IMR-90 (cell line): ENCODE data around the gene NAV1. TPM values are rescaled to one million over a fixed set of nuclear protein-coding genes. Genes with fewer than 3 reads are reported as not detected.

Experiments used
- ATAC-seq: fragments of 200-7000 bp; cut with Tn5 transposase; 2 replicates; pipeline ENCODE4 v1.9.1; 2020; ENCODE audit warnings: low read depth, mild to moderate bottlenecking, moderate library complexity
- BruUV-seq: library from RNA; stranded (reverse); fragments of 400-500 nt; replicated peaks from 2 replicates; lab custom pipeline; 2021; lab: Mats Ljungman, UMichigan
- CTCF ChIA-PET: fragments of 300-600 bp; formaldehyde crosslinking; extraction: SDS; loops from one replicate; lab custom pipeline; 2021; ENCODE audit warnings: antibody characterized with exemption; lab: Yijun Ruan, JAX
- POLR2A ChIA-PET: fragments of 300-600 bp; sonication (Branson Sonifier 250); formaldehyde crosslinking; loops from one replicate; lab custom pipeline; 2022; ENCODE audit warnings: antibody characterized with exemption; ENCODE audit not compliant: unreplicated experiment; lab: Charles Lee
- DNase-seq: peaks from one replicate; pipeline ENCODE4 v3.0.0; 2013
- H2AFZ ChIP-seq: replicated peaks from 2 replicates; pipeline ENCODE3; 2013; ENCODE audit warnings: low read length, mild to moderate bottlenecking; ENCODE audit not compliant: poor library complexity
- H2AK5ac ChIP-seq: 2 replicates; pipeline ENCODE4 v1.6.1; 2013; ENCODE audit warnings: low read depth, low read length, inconsistent platforms
- H2AK9ac ChIP-seq: replicated peaks from 2 replicates; pipeline ENCODE3; 2013; ENCODE audit warnings: mild to moderate bottlenecking, low read depth, low read length, moderate library complexity; ENCODE audit not compliant: poor library complexity
- H2BK120ac ChIP-seq: 2 replicates; pipeline ENCODE4 v1.6.1; 2013; ENCODE audit warnings: low read depth, low read length, inconsistent platforms
- H2BK15ac ChIP-seq: 3 replicates; pipeline ENCODE4 v1.6.1; 2013; ENCODE audit warnings: low read depth, low read length, inconsistent platforms
- H2BK20ac ChIP-seq: 2 replicates; pipeline ENCODE4 v1.6.1; 2013; ENCODE audit warnings: low read depth, mild to moderate bottlenecking, inconsistent platforms, low read length, moderate library complexity
- H2BK5ac ChIP-seq: 2 replicates; pipeline ENCODE4 v1.6.1; 2013; ENCODE audit warnings: mild to moderate bottlenecking, low read depth, low read length, inconsistent platforms; ENCODE audit not compliant: poor library complexity, severe bottlenecking
- H3K14ac ChIP-seq: replicated peaks from 2 replicates; pipeline ENCODE4 v1.6.1; 2013; ENCODE audit warnings: low read depth, low read length, inconsistent platforms
- H3K18ac ChIP-seq: 2 replicates; pipeline ENCODE4 v1.6.1; 2013; ENCODE audit warnings: low read depth, low read length, control low read depth
- H3K23ac ChIP-seq: 2 replicates; pipeline ENCODE4 v1.6.1; 2013; ENCODE audit warnings: low read depth, low read length, inconsistent platforms
- H3K27ac ChIP-seq: 2 replicates; pipeline ENCODE4 v1.5.1; 2013; ENCODE audit warnings: mild to moderate bottlenecking, control low read depth, low read length; ENCODE audit not compliant: insufficient read depth
- H3K27me3 ChIP-seq: 2 replicates; pipeline ENCODE4 v1.6.1; 2013; ENCODE audit warnings: low read length; ENCODE audit not compliant: control insufficient read depth, insufficient read depth
- H3K36me3 ChIP-seq: 2 replicates; pipeline ENCODE4 v1.6.1; 2013; ENCODE audit warnings: low read length, mixed read lengths; ENCODE audit not compliant: control insufficient read depth, insufficient read depth
- H3K4ac ChIP-seq: 2 replicates; pipeline ENCODE4 v1.6.1; 2013; ENCODE audit warnings: low read depth, low read length, inconsistent platforms
- H3K4me1 ChIP-seq: 2 replicates; pipeline ENCODE4 v1.6.1; 2013; ENCODE audit warnings: low read length, mixed read lengths; ENCODE audit not compliant: control insufficient read depth, insufficient read depth
- H3K4me2 ChIP-seq: 2 replicates; pipeline ENCODE4 v1.6.1; 2013; ENCODE audit warnings: low read depth, mild to moderate bottlenecking, control low read depth, low read length, moderate library complexity
- H3K4me3 ChIP-seq: 2 replicates; pipeline ENCODE4 v1.5.1; 2013; ENCODE audit warnings: low read depth, mild to moderate bottlenecking, control low read depth, low read length, moderate library complexity; ENCODE audit not compliant: insufficient read depth
- H3K56ac ChIP-seq: 2 replicates; pipeline ENCODE4 v1.6.1; 2013; ENCODE audit warnings: low read length, inconsistent platforms; ENCODE audit not compliant: insufficient read depth; ENCODE audit errors: extremely low read depth
- H3K79me1 ChIP-seq, 2 experiments: 2 replicates each; pipeline ENCODE4 v1.6.1; 2013; ENCODE audit warnings: low read length in 2 of 2, inconsistent platforms in 1 of 2, low read depth in 1 of 2
- H3K9ac ChIP-seq: 2 replicates; pipeline ENCODE4 v1.6.1; 2013; ENCODE audit warnings: low read depth, low read length, control low read depth
- H3K9me1 ChIP-seq: 2 replicates; pipeline ENCODE4 v1.6.1; 2013; ENCODE audit warnings: low read length, inconsistent platforms; ENCODE audit not compliant: insufficient read depth
- H3K9me3 ChIP-seq: 2 replicates; pipeline ENCODE4 v1.6.1; 2013; ENCODE audit warnings: low read length; ENCODE audit not compliant: control insufficient read depth, insufficient read depth
- H4K20me1 ChIP-seq: 2 replicates; pipeline ENCODE4 v1.6.1; 2013; ENCODE audit warnings: low read length, inconsistent platforms; ENCODE audit not compliant: insufficient read depth
- H4K5ac ChIP-seq: 2 replicates; pipeline ENCODE4 v1.6.1; 2013; ENCODE audit warnings: mild to moderate bottlenecking, low read depth, low read length, control low read depth
- H4K8ac ChIP-seq, 2 experiments: 2 replicates each; pipeline ENCODE4 v1.6.1; 2013; ENCODE audit warnings: low read depth in 2 of 2, low read length in 2 of 2, control low read depth in 1 of 2, inconsistent platforms in 1 of 2
- H4K91ac ChIP-seq: 2 replicates; pipeline ENCODE4 v1.6.1; 2013; ENCODE audit warnings: low read depth, low read length, inconsistent platforms; ENCODE audit not compliant: insufficient read depth
- BHLHE40 ChIP-seq: fragments of 150-350 bp; IDR thresholded peaks from 2 replicates; pipeline ENCODE4 v1.6.1; 2016; ENCODE audit warnings: mild to moderate bottlenecking, low read depth, low read length
- ELK1 ChIP-seq: fragments of 150-350 bp; IDR thresholded peaks from 2 replicates; pipeline ENCODE4 v1.6.1; 2016; ENCODE audit warnings: low read depth, mild to moderate bottlenecking, low read length, moderate library complexity, borderline replicate concordance
- MAFK ChIP-seq: IDR thresholded peaks from 2 replicates; pipeline ENCODE4 v1.6.1; 2012; ENCODE audit warnings: low read depth, low read length, improper control_type of control experiment
- MAZ ChIP-seq: IDR thresholded peaks from 2 replicates; pipeline ENCODE4 v1.6.1; 2012; ENCODE audit warnings: low read depth, mild to moderate bottlenecking, low read length, improper control_type of control experiment, moderate library complexity, borderline replicate concordance
- WGBS, 2 experiments: methylation state at CpG; one replicate each; pipeline versions ENCODE4 v1.1.5 to v1.1.7; 2013; ENCODE audit warnings: missing lambda C conversion rate in 2 of 2; ENCODE audit not compliant: insufficient read length in 1 of 2; ENCODE audit errors: extremely low coverage in 2 of 2; 5-methylcytosine and 5-hydroxymethylcytosine counted together
- dilution Hi-C: fragments of 300-500 bp; cut with HindIII; formaldehyde crosslinking; loops from one replicate; pipeline ENCODE4 v1.14.3; 2018; ENCODE audit warnings: low sequenced_read_pairs; ENCODE audit not compliant: unreplicated experiment
- in situ Hi-C: fragments of 300-500 bp; cut with MboI; formaldehyde crosslinking; loops from 3 replicates; pipeline ENCODE4 v1.14.3; 2019; ENCODE audit warnings: low sequenced_read_pairs, inconsistent platforms, mixed read lengths
- intact Hi-C: fragments of 100-400 bp; cut with micrococcal nuclease; formaldehyde crosslinking; loops from 2 replicates; pipeline ENCODE4 v1.10.0; 2022
- polyA plus RNA-seq, 3 experiments: library from polyadenylated mRNA; depleted of rRNA; stranded (reverse); fragments of >200 nt; gene quantifications; 2 replicates each; pipeline ENCODE4 v1.2.3, GENCODE V29; 2012; ENCODE audit warnings: low replicate concordance in 1 of 3
- total RNA-seq: library from RNA; depleted of rRNA; stranded (reverse); fragments of >200 nt; gene quantifications from 2 replicates; pipeline ENCODE4 v1.2.3, GENCODE V29; 2012
- TF ChIP-seq, protein P1 (sequence below): conservative IDR thresholded peaks from 2 replicates; pipeline ENCODE4 v1.5.1; 2012; ENCODE audit warnings: mild to moderate bottlenecking, low read depth, low read length, improper control_type of control experiment

The NAV1 gene
- total and polyA plus RNA-seq, 2 of the 4 experiments (the other 2 are of a cell fraction), result 14.0 to 23.1 TPM

DNA sequence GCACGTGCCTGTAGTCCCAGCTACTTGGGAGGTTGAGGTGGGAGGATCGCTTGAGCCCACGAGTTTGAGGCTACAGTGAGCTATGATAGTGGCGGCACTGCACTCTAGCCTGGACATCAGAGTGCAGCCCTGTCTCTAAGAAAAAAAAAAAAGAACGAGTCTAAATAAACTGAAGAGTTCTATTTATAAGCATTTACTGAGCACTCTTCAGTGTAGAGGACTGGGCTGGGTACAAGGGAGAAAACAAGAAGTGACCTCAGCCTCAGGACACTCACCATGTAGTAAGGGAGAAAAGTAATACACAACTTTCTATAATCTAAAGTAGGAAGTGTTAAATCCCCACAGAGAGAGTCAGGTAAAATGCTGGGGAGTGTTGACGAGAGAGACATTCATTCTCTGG is 35.0 kb downstream of the NAV1 start:
- H2AFZ ChIP-seq, result no peak overlapping the region
- in situ Hi-C loops (no loop called here), dilution Hi-C loops (no loop called here), intact Hi-C loops (no loop called here)
- WGBS, 2 experiments, result 100% methylated on average over 1 of the region's 6 CpGs; no CpG with 5 or more reads in 1 of the 2 experiments
- CTCF ChIA-PET, result no interaction called here
- H3K4me3 ChIP-seq, result no peak overlapping the region
- no peaks in the 10 kb centered on the region for H3K27me3 ChIP-seq
- H3K4ac ChIP-seq, result no peak overlapping the region
- no peak overlapping the region for H3K4me2 ChIP-seq
- no peak overlapping the region for H2BK120ac ChIP-seq
- peaks cover 26% of the 10 kb centered on the region; the same call in 1 of the 2 replicates for H4K20me1 ChIP-seq
- H3K14ac ChIP-seq, result no peak overlapping the region
- ATAC-seq (no peak; the same call in 1 of the 2 replicates), DNase-seq (no peak)
- BruUV-seq, result no TSS peak
- no peak overlapping the region for H2BK5ac ChIP-seq
- POLR2A ChIA-PET, result interaction anchor here (0.6 to 1.0 kb wide), 2 partner anchors 28 to 88 kb away, joined by 4 read pairs; no protein-coding TSS in a partner anchor
- no peak overlapping the region for H4K8ac ChIP-seq
- H3K4me1 ChIP-seq, result peaks cover 20% of the 10 kb centered on the region
- H2BK15ac ChIP-seq, result no peak overlapping the region
- H3K9ac ChIP-seq, result no peak overlapping the region
- peaks cover 31% of the 10 kb centered on the region for H3K9me1 ChIP-seq
- H4K91ac ChIP-seq, result no peak overlapping the region
- H3K56ac ChIP-seq, result no peak overlapping the region
- H2AK5ac ChIP-seq, result no peak overlapping the region
- TF ChIP-seq, protein P1, sequence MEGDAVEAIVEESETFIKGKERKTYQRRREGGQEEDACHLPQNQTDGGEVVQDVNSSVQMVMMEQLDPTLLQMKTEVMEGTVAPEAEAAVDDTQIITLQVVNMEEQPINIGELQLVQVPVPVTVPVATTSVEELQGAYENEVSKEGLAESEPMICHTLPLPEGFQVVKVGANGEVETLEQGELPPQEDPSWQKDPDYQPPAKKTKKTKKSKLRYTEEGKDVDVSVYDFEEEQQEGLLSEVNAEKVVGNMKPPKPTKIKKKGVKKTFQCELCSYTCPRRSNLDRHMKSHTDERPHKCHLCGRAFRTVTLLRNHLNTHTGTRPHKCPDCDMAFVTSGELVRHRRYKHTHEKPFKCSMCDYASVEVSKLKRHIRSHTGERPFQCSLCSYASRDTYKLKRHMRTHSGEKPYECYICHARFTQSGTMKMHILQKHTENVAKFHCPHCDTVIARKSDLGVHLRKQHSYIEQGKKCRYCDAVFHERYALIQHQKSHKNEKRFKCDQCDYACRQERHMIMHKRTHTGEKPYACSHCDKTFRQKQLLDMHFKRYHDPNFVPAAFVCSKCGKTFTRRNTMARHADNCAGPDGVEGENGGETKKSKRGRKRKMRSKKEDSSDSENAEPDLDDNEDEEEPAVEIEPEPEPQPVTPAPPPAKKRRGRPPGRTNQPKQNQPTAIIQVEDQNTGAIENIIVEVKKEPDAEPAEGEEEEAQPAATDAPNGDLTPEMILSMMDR, result no peak
- TF ChIP-seq BHLHE40, result no peak
- no peak for TF ChIP-seq MAFK
- no peak for TF ChIP-seq MAZ
- no peak for TF ChIP-seq ELK1
- H3K23ac ChIP-seq, result no peak overlapping the region
- H3K18ac ChIP-seq, result no peak overlapping the region
- H4K5ac ChIP-seq, result peak overlapping the region; percentile 25; the same call in 1 of the 2 replicates
- H3K27ac ChIP-seq, result no peak overlapping the region
- peaks cover 49 to 87% of the 10 kb centered on the region in 2 experiments for H3K79me1 ChIP-seq
- H2BK20ac ChIP-seq, result no peak overlapping the region
- no peak overlapping the region for H2AK9ac ChIP-seq
- no peaks in the 10 kb centered on the region for H3K9me3 ChIP-seq
- H3K36me3 ChIP-seq, result 0 out of 2 replicates have a peak, but pooled peaks cover 1% of the 10 kb centered on the region
